OCI-LY1 (cell line): ENCODE data around the gene ZNF575.

Experiments
- H2AFZ ChIP-seq: fragments of 200-600 bp; sonication (generic), shearing (Covaris generic); 2 replicates; pipeline ENCODE4 v1.6.0; 2014; ENCODE audit warnings: antibody characterized with exemption, mild to moderate bottlenecking, low read length
- H3F3A ChIP-seq: fragments of 200-600 bp; sonication (generic), shearing (Covaris generic); 2 replicates; pipeline ENCODE4 v1.6.0; 2014; ENCODE audit warnings: mild to moderate bottlenecking, antibody characterized with exemption, low read length, moderate library complexity; ENCODE audit not compliant: insufficient read depth
- H3K27ac ChIP-seq: fragments of 200-600 bp; sonication (generic); 2 replicates; pipeline ENCODE4 v1.5.1; 2014; ENCODE audit warnings: low read length, mixed run types, mild to moderate bottlenecking, low read depth; ENCODE audit not compliant: poor library complexity, severe bottlenecking
- H3K27me3 ChIP-seq: fragments of 200-600 bp; sonication (generic); 2 replicates; pipeline ENCODE4 v1.6.0; 2014; ENCODE audit warnings: antibody characterized with exemption, mild to moderate bottlenecking, low read length, moderate library complexity; ENCODE audit not compliant: insufficient read depth
- H3K36me3 ChIP-seq: fragments of 200-600 bp; sonication (generic); 2 replicates; pipeline ENCODE4 v1.6.1; 2014; ENCODE audit warnings: mild to moderate bottlenecking, antibody characterized with exemption, low read length, moderate library complexity, mixed read lengths; ENCODE audit not compliant: insufficient read depth
- H3K4me1 ChIP-seq: fragments of 200-600 bp; sonication (generic); 2 replicates; pipeline ENCODE4 v1.5.1; 2014; ENCODE audit warnings: mild to moderate bottlenecking, low read length, moderate library complexity; ENCODE audit not compliant: insufficient read depth, severe bottlenecking
- H3K4me2 ChIP-seq: fragments of 200-600 bp; sonication (generic), shearing (Covaris generic); 2 replicates; pipeline ENCODE4 v1.6.1; 2014; ENCODE audit warnings: low read length
- H3K4me3 ChIP-seq: fragments of 200-600 bp; sonication (generic); 2 replicates; pipeline ENCODE4 v1.5.1; 2014; ENCODE audit warnings: low read length, low read depth, mild to moderate bottlenecking, mixed read lengths; ENCODE audit not compliant: poor library complexity, severe bottlenecking
- H3K79me2 ChIP-seq: fragments of 200-600 bp; shearing (Covaris generic); 2 replicates; pipeline ENCODE4 v1.6.1; 2016; ENCODE audit warnings: mixed run types, low read length, mixed read lengths; ENCODE audit not compliant: insufficient read depth
- H3K9ac ChIP-seq: fragments of 200-600 bp; sonication (generic), shearing (Covaris generic); 2 replicates; pipeline ENCODE4 v1.6.1; 2014; ENCODE audit warnings: mild to moderate bottlenecking, low read length, mixed read lengths
- H3K9me2 ChIP-seq: fragments of 200-600 bp; sonication (generic), shearing (Covaris generic); 2 replicates; pipeline ENCODE4 v1.6.1; 2014; ENCODE audit warnings: low read depth, mild to moderate bottlenecking, low read length, mixed read lengths
- H3K9me3 ChIP-seq: fragments of 200-600 bp; shearing (Covaris generic); 2 replicates; pipeline ENCODE4 v1.6.1; 2014; ENCODE audit warnings: low read length, mixed read lengths
- H4K20me1 ChIP-seq: fragments of 200-600 bp; sonication (generic), shearing (Covaris generic); 2 replicates; pipeline ENCODE4 v1.6.0; 2016; ENCODE audit warnings: mild to moderate bottlenecking, low read length; ENCODE audit not compliant: insufficient read depth
- EZH2 ChIP-seq: fragments of 200-600 bp; sonication (generic), shearing (Covaris generic); IDR thresholded peaks from 2 replicates; pipeline ENCODE4 v1.8.0; 2017; ENCODE audit warnings: borderline replicate concordance, mixed run types, mild to moderate bottlenecking, antibody characterized with exemption, low read length, moderate library complexity, mixed read lengths
- TF ChIP-seq, protein P1 (sequence below): fragments of 200-600 bp; sonication (generic), shearing (Covaris generic); IDR thresholded peaks from 2 replicates; pipeline ENCODE4 v1.5.1; 2017; ENCODE audit warnings: mild to moderate bottlenecking, antibody characterized with exemption, low read length, moderate library complexity, mixed read lengths

The ZNF575 gene

DNA sequence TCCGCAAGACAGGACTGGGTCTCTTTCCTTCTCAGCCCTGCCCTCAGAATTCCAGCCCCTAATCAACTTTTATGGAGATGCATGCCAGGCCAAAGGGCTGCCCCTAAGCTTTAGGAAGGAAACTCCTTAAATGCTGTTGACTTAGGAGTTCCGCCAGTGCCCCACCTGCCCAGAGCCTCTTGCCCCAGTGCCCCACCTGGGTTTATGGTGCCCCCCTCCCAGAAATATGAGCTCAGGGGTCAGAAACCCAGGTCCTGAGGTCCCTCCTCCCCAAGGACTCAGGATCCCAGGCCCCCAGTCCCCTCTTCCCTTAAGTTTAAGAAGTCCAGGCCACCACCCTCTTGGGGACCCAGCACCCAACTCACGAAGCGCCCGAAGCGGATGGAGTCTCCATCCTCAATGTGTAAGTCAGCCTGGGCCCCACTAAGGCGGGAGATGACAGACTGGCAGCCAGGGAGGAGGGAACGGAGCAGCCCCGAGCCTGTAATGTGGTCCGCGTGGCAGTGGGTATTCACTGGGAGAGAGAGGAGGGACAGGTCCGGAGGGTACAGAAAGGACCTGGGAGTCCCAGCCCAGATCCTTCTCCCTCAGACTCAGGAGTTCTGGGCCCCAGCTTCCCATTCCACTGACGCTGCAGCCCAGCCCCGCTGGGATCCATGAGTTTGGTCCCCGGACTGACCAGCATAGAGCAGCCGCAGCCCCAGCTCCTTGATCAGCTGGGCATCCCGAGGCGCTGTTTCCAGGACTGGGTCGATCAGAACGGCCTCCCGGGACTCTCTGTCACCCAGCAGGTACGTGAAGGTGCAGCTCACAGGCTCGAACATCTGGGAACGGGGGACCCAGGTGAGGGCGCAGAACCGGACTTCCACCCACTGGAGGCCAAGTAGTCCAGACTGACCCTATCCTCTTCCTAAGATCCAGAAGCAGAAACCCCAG is 6.9 kb upstream of the ZNF575 start:
- H2AFZ ChIP-seq, result no peak overlapping the region
- peaks cover 27% of the 10 kb centered on the region for H3K4me1 ChIP-seq
- peak overlapping the region; percentile 76 for H3K4me2 ChIP-seq
- no peaks in the 10 kb centered on the region for H3K79me2 ChIP-seq
- no peaks in the 10 kb centered on the region for H4K20me1 ChIP-seq
- H3K4me3 ChIP-seq, result peak overlapping the region; percentile 64
- no peaks in the 10 kb centered on the region for H3K9me3 ChIP-seq
- no peak for TF ChIP-seq EZH2
- TF ChIP-seq, protein P1, sequence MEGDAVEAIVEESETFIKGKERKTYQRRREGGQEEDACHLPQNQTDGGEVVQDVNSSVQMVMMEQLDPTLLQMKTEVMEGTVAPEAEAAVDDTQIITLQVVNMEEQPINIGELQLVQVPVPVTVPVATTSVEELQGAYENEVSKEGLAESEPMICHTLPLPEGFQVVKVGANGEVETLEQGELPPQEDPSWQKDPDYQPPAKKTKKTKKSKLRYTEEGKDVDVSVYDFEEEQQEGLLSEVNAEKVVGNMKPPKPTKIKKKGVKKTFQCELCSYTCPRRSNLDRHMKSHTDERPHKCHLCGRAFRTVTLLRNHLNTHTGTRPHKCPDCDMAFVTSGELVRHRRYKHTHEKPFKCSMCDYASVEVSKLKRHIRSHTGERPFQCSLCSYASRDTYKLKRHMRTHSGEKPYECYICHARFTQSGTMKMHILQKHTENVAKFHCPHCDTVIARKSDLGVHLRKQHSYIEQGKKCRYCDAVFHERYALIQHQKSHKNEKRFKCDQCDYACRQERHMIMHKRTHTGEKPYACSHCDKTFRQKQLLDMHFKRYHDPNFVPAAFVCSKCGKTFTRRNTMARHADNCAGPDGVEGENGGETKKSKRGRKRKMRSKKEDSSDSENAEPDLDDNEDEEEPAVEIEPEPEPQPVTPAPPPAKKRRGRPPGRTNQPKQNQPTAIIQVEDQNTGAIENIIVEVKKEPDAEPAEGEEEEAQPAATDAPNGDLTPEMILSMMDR, result no peak
- H3K9ac ChIP-seq, result peak overlapping the region; percentile 52; the same call in 1 of the 2 replicates
- H3K27ac ChIP-seq, result no peak overlapping the region
- no peaks in the 10 kb centered on the region for H3K9me2 ChIP-seq
- no peaks in the 10 kb centered on the region for H3K27me3 ChIP-seq
- H3F3A ChIP-seq, result no peaks in the 10 kb centered on the region
- H3K36me3 ChIP-seq, result no peaks in the 10 kb centered on the region

DNA sequence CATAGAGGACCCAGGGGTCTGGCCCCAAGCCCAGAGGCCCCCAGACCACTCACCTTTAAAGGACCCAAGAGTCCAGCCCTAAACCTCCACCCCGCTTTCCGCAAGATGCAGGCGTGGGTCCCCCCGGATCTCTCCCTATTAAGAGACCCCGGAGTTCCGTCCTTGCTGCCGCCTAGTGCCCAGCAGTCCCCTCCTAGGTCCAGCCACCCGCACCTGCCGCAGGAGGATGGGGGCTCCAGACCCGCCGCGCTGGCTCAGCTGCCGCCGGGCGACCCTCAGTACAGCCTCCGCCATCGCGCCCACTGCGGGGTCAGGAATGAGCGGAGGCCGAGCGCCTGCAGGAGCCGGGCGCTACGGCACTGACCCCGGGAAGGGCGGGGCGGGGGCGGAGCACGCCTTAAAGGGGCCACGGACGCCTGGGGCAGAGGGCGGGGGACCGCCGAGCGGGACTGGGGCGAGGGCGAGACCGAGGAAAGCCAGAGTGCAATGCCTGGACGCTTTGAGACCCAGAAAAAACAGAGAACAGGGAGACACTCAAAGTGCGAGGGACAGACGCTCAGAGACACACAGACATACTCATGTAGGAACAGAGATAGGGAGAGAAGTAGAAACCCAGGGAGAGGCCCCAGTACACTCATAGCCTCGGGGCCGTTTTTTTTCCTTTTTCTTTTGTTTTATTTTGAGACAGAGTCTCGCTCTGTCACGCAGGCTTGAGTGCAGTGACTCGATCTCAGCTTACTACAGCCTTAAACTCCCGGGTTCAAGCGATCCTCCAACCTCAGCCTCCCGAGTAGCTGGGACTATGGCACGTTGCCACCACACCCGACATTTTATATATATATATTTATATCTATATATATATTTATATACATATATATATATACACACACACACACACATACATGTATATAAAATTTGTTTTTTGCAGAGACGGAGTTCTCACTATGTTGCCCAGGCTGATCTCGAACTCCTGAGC is 5.8 kb upstream of the ZNF575 start, which contains the start of gene ETHE1:
TSS of gene ETHE1 (minus strand) at position 318 of the 976 bp plus-strand sequence. CDS start at position 294, 24 bp downstream.
- no peaks in the 10 kb centered on the region for H3K79me2 ChIP-seq
- H3K27me3 ChIP-seq, result no peaks in the 10 kb centered on the region
- H3K4me3 ChIP-seq, result peak within 1 kb of the TSS; percentile 64
- peaks cover 29% of the 10 kb centered on the region for H3K4me1 ChIP-seq
- H3K9ac ChIP-seq, result peak within 1 kb of the TSS; percentile 52
- no peaks in the 10 kb centered on the region for H3K36me3 ChIP-seq
- no peak within 1 kb of the TSS for H2AFZ ChIP-seq
- no peak within 1 kb of the TSS for H3K27ac ChIP-seq
- no peaks in the 10 kb centered on the region for H3F3A ChIP-seq
- TF ChIP-seq, protein P1, result no peak
- TF ChIP-seq EZH2, result no peak
- peak within 1 kb of the TSS; percentile 76 for H3K4me2 ChIP-seq
- no peaks in the 10 kb centered on the region for H4K20me1 ChIP-seq
- H3K9me2 ChIP-seq, result no peaks in the 10 kb centered on the region
- H3K9me3 ChIP-seq, result no peaks in the 10 kb centered on the region

DNA sequence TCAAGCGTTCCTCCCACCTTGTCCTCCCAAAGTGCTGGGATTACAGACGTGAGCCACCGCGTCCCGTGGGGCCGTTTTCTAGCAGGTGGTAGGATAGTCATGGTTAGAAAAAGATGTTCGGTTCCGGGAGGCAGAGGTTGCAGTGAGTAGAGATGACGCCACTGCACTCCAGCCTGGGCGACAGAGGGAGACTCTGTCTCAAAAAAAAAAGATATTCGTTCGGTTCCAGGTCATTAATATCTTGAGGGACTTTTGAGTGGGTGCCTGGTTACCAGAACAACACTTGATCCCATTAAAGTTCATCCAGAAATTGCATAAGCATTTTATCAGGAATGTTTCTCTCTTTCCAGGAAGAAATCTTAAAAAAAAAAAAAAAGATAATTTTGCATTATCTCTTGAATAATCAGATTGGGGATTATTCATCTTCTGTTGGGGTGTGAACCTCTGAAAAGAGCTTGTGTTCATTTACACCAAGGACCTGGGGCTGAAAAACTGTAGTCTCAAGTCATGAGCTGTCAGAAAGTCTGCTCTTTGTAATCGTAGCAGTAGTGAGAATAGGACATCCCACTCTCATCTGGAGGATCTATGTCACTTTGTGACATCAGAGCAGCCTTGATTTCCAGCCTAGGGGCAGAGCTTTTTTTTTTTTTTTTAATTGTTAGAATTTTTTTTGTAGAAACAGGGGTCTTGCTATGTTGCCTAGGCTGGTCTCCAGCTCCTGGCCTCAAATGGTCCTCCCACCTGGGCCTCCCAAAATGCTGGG is 4.9 kb upstream of the ZNF575 start:
- Histone ChIP-seq H3K27ac (no peak overlapping the region), H3K4me3 (no peak overlapping the region), H3K27me3 (no peaks in the 10 kb centered on the region), H3K4me1 (peaks cover 38% of the 10 kb centered on the region), H4K20me1 (no peaks in the 10 kb centered on the region), H3K9me3 (no peaks in the 10 kb centered on the region), H3K9me2 (no peaks in the 10 kb centered on the region), H3K4me2 (peak overlapping the region; percentile 76), H3K9ac (no peak overlapping the region), H3K36me3 (no peaks in the 10 kb centered on the region), H3F3A (no peaks in the 10 kb centered on the region), H2AFZ (no peak overlapping the region), H3K79me2 (no peaks in the 10 kb centered on the region)
- TF ChIP-seq, protein P1, result no peak
